VCaP (cell line): ENCODE data around the gene PCSK7.
A peak's percentile ranks its signal among the peaks of the same experiment; 100 is the strongest.

Source experiments
- H3K27ac ChIP-seq: fragments of 450-650 bp; 2 replicates; pipeline ENCODE4 v1.5.1; 2017
- TF ChIP-seq, protein P1 (sequence below): fragments of 450-650 bp; conservative IDR thresholded peaks from 2 replicates; pipeline ENCODE4 v1.5.1; 2017; ENCODE audit warnings: mild to moderate bottlenecking, moderate library complexity

Gene PCSK7

GRCh38 chr11:117197006-117197405 is 34.9 kb downstream of the PCSK7 start:
- TF ChIP-seq, protein P1, sequence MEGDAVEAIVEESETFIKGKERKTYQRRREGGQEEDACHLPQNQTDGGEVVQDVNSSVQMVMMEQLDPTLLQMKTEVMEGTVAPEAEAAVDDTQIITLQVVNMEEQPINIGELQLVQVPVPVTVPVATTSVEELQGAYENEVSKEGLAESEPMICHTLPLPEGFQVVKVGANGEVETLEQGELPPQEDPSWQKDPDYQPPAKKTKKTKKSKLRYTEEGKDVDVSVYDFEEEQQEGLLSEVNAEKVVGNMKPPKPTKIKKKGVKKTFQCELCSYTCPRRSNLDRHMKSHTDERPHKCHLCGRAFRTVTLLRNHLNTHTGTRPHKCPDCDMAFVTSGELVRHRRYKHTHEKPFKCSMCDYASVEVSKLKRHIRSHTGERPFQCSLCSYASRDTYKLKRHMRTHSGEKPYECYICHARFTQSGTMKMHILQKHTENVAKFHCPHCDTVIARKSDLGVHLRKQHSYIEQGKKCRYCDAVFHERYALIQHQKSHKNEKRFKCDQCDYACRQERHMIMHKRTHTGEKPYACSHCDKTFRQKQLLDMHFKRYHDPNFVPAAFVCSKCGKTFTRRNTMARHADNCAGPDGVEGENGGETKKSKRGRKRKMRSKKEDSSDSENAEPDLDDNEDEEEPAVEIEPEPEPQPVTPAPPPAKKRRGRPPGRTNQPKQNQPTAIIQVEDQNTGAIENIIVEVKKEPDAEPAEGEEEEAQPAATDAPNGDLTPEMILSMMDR = no peak
- peak overlapping the region; percentile 41 for H3K27ac ChIP-seq

DNA sequence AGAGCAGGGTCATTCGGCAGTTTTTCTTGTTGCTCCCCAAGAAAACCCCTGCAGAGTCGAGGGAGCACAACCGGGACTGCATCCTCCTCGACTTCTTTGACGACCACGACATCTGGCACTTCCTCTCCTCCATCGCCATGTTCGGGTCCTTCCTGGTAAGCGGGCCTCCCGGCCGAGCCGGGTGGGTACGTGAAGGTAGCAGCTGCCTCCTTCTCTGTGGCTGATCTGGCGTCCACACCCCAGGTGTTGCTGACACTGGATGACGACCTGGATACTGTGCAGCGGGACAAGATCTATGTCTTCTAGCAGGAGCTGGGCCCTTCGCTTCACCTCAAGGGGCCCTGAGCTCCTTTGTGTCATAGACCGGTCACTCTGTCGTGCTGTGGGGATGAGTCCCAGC is 36.1 kb downstream of the PCSK7 start:
- TF ChIP-seq, protein P1 = no peak
- H3K27ac ChIP-seq = no peak overlapping the region

DNA sequence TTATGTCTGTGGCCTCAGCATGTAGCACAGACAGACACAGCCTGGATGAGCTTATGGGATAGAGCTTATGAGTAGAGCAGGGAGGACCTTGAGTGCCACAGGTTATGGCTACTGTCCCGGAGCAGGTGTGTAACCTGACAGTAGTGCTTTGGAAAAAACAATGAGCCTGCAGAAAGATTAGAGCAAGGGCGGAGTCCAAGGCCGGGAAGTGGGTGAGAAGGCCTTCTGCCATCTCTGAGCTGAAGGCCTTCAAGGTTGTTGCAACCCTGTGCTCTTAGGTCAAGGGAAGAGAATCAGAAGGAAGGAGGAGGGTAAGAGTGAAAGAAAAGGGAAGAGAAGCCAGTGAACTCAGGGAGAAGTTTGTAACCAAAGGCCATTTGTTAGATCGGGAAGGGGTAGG is 36.6 kb downstream of the PCSK7 start:
- no peak overlapping the region for H3K27ac ChIP-seq
- TF ChIP-seq, protein P1 = no peak

- H3K27ac ChIP-seq = no peak overlapping the region
- TF ChIP-seq, protein P1 = no peak
Measured at GRCh38 chr11:117194267-117194666, 37.6 kb downstream of the PCSK7 start.

- H3K27ac ChIP-seq = no peak overlapping the region
- TF ChIP-seq, protein P1 = no peak
Measured at GRCh38 chr11:117193130-117194020, 38.5 kb downstream of the PCSK7 start.

- TF ChIP-seq, protein P1 = no peak
- H3K27ac ChIP-seq = no peak overlapping the region
Measured at GRCh38 chr11:117192401-117192875, 39.4 kb downstream of the PCSK7 start.

- H3K27ac ChIP-seq = no peak overlapping the region
- TF ChIP-seq, protein P1 = no peak
Measured at GRCh38 chr11:117191680-117192400, 40.0 kb downstream of the PCSK7 start.
